Heart left ventricle (tissue), 16 donors: ENCODE measurements around the gene TUBB3. TPM values are rescaled to one million over a fixed set of nuclear protein-coding genes. Genes with fewer than 3 reads are reported as not detected.
A peak's percentile ranks its signal among the peaks of the same experiment; 100 is the strongest.

Experiments
- ATAC-seq, 4 donors: fragments of 200-7000 bp; cut with Tn5 transposase; one replicate each; pipeline ENCODE4 v1.9.1; 2020 to 2022; ENCODE audit warnings: moderate library complexity in 4 of 4, mild to moderate bottlenecking in 3 of 4, moderate number of reproducible peaks in 1 of 4
- DNase-seq, 5 donors: peaks; one replicate each; pipeline ENCODE4 v3.0.0-alpha.2; 2020
- H3K27ac ChIP-seq, 12 donors: fragments of 200-600 bp; sonication (generic) in 4 of 12; one replicate each; pipeline versions ENCODE4 v1.5.0 to v1.8.0; 2016 to 2022; ENCODE audit warnings: mild to moderate bottlenecking in 2 of 12
- H3K27me3 ChIP-seq, 9 donors: fragments of 200-600 bp; sonication (generic) in 2 of 9; one replicate each; pipeline versions ENCODE4 v1.5.1 to v1.8.0; 2016 to 2022; ENCODE audit warnings: mild to moderate bottlenecking in 3 of 9
- H3K36me3 ChIP-seq, 9 donors: fragments of 200-600 bp; sonication (generic) in 2 of 9; one replicate each; pipeline versions ENCODE4 v1.5.0 to v1.8.0; 2018 to 2022; ENCODE audit warnings: mild to moderate bottlenecking in 2 of 9
- H3K4me1 ChIP-seq, 12 donors: fragments of 200-600 bp; sonication (generic) in 4 of 12; one replicate each; pipeline versions ENCODE4 v1.5.0 to v1.8.0; 2016 to 2022; ENCODE audit warnings: mild to moderate bottlenecking in 3 of 12
- H3K4me3 ChIP-seq, 12 donors: fragments of 200-600 bp; sonication (generic) in 4 of 12; one replicate each; pipeline versions ENCODE4 v1.5.0 to v1.8.0; 2017 to 2022; ENCODE audit warnings: mild to moderate bottlenecking in 9 of 12, moderate library complexity in 4 of 12
- H3K9me3 ChIP-seq, 12 donors: fragments of 200-600 bp; sonication (generic) in 4 of 12; one replicate each; pipeline versions ENCODE4 v1.5.0 to v1.8.0; 2016 to 2022; ENCODE audit warnings: mild to moderate bottlenecking in 1 of 12
- POLR2A ChIP-seq, 2 donors: fragments of 450-650 bp; IDR thresholded peaks; one replicate each; pipeline ENCODE4 v1.6.1; 2017; ENCODE audit warnings: antibody characterized with exemption in 2 of 2, mild to moderate bottlenecking in 2 of 2, moderate library complexity in 2 of 2
- WGBS, 4 donors: extraction: QIAGEN DNeasy Blood & Tissue Kit in 2 of 4; methylation state at CpG; one replicate each; pipeline versions ENCODE4 v1.1.5 to v1.1.7; 2013 to 2018; 5-methylcytosine and 5-hydroxymethylcytosine counted together
- intact Hi-C, 10 donors: fragments of 100-400 bp; cut with DNase I; formaldehyde crosslinking; loops; one replicate each; pipeline versions ENCODE4 v1.11.1 to v1.14.2; 2022
- polyA plus RNA-seq, 2 donors: library from polyadenylated mRNA; stranded (reverse); fragments of 200-250 nt; gene quantifications; one replicate each; pipeline ENCODE4 v1.2.3, GENCODE V29; 2013
- total RNA-seq, 9 donors: library from RNA; depleted of rRNA in 2 of 9; stranded (reverse); fragments of >200 nt in 2 of 9; fragmentation: NEBNext Ultra II Directional in 3 of 9; extraction: Animal tissue kit (Norgen Biotek cat#: 25700) in 3 of 9; gene quantifications; one replicate each; pipeline versions ENCODE4 v1.1.0 to v1.2.4, GENCODE V29; 2016 to 2023
- TF ChIP-seq, protein P1 (sequence below), 12 donors: fragments of 200-600 bp; sonication (generic) in 4 of 12; IDR thresholded peaks; one replicate each; pipeline versions ENCODE4 v1.5.0 to v1.8.0; 2018 to 2022; ENCODE audit warnings: antibody characterized with exemption in 12 of 12, mild to moderate bottlenecking in 5 of 12
- donor health status: ischemic (EF 13 %, LVEDD 7.1; RV severe dilation, severe dysfunction).
- donor health status: healthy with polysubstance abuse.
- donor health status: DM: no; HTN: yes; CAD: no.
- donor health status: DM: no; HTN: no; CAD: no.
- donor health status: ischemic (EF 25% LVEDD 6.9; RV normal size, moderate dysfunction).
- donor health status: ischemic (EF 25% LVEDD 5.7; RV mildly dilated, moderate dysfunction).
- donor health status: healthy.
- donor health status: DM: yes; HTN: yes; CAD: no.
- donor health status: ischemic (EF 35%, LVEDD 5.7; RV mildly dilated, moderate dysfunction).
- donor health status: nonischemic (EF 11% LVEDD 7.7; RV severe dilation, severe dysfunction).
- donor health status: DM: yes; HTN: yes; CAD: no.
- donor health status: PGD.
- donor health status: ischemic (EF 29% LVEDD 5.4; RV normal size, mild dysfunction).
- donor health status: nonischemic (EF 23%, LVEDD 6.1; RV moderate dilation, normal function).

Gene TUBB3
- total and polyA plus RNA-seq, 11 donors, result 0.19 to 18.1 (median 4.1) TPM

DNA sequence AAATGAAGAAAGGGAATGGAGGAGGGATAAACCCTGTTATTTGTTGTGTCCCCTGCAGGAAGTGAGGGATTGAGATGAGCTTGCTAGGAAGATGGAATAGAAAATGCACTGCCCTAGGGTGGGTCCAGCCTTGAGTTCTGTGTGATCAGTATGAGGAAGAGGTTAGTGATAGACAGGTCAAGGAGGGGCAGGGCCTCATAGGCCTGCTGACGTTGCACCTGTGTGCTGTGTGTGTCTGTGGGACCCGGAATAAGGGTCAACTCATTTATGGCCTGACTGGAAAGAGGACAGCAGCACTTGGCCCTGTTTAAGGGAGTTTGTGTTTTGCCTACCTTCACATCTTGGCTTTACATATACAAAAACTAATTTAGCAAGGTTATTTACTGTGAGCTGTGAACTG is 51.7 kb downstream of the TUBB3 start:
- intact Hi-C loops, result loop anchor here in 2 of 10 donors (5.0 to 10.0 kb wide), 2 partner anchors 47 to 100 kb away; partner anchors contain the start of gene TCF25 (in 1 of the 2)
- TF ChIP-seq, protein P1, sequence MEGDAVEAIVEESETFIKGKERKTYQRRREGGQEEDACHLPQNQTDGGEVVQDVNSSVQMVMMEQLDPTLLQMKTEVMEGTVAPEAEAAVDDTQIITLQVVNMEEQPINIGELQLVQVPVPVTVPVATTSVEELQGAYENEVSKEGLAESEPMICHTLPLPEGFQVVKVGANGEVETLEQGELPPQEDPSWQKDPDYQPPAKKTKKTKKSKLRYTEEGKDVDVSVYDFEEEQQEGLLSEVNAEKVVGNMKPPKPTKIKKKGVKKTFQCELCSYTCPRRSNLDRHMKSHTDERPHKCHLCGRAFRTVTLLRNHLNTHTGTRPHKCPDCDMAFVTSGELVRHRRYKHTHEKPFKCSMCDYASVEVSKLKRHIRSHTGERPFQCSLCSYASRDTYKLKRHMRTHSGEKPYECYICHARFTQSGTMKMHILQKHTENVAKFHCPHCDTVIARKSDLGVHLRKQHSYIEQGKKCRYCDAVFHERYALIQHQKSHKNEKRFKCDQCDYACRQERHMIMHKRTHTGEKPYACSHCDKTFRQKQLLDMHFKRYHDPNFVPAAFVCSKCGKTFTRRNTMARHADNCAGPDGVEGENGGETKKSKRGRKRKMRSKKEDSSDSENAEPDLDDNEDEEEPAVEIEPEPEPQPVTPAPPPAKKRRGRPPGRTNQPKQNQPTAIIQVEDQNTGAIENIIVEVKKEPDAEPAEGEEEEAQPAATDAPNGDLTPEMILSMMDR (IDR thresholded peaks at IDR 0.05), result no peak
- TF ChIP-seq POLR2A (IDR thresholded peaks at IDR 0.05), result no peak
- Histone ChIP-seq H3K4me3 (no peak overlapping the region), H3K9me3 (peaks cover 0 to 6% (median 0%) of the 10 kb centered on the region in 12 donors), H3K27ac (no peak overlapping the region), H3K36me3 (peaks cover 0 to 26% (median 22%) of the 10 kb centered on the region in 9 donors), H3K4me1 (peaks cover 0 to 41% (median 27%) of the 10 kb centered on the region in 12 donors), H3K27me3 (no peaks in the 10 kb centered on the region)
- ATAC-seq, result no peak
- WGBS, 4 donors, result 77 to 92% (median 85%) methylated on average over 2 of the region's 2 CpGs
- DNase-seq, result no peak

DNA sequence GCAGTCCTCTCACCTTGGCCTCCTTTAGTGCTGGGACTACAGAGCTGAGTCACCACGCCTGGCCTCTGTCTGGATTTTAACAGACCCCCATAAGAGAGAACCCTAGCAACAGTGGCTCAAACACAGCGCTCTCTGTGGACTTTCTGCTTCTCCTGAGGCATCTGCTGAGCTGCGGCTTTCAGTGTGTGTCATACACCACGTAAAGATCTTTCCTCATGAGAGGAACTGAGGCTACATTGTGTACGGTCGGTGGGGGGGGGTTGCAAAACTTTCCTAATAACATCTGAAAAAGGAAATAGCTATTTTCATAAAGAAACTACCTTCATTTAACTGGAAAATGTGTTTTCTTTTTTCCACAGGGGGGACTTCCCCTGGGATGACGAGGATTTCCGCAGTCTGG is 58.3 kb downstream of the TUBB3 start:
- peaks cover 0 to 89% (median 87%) of the 10 kb centered on the region in 9 donors for H3K36me3 ChIP-seq
- intact Hi-C loops, result no loop called here
- DNase-seq (no peak), ATAC-seq (no peak)
- H3K27ac ChIP-seq, result no peak overlapping the region
- WGBS, 4 donors, result 90 to 97% (median 95%) methylated on average over 8 of the region's 8 CpGs
- no peaks in the 10 kb centered on the region for H3K9me3 ChIP-seq
- no peaks in the 10 kb centered on the region for H3K27me3 ChIP-seq
- no peaks in the 10 kb centered on the region for H3K4me1 ChIP-seq
- TF ChIP-seq, protein P1 (IDR thresholded peaks at IDR 0.05), result no peak
- no peak for TF ChIP-seq POLR2A (IDR thresholded peaks at IDR 0.05)
- no peak overlapping the region for H3K4me3 ChIP-seq

DNA sequence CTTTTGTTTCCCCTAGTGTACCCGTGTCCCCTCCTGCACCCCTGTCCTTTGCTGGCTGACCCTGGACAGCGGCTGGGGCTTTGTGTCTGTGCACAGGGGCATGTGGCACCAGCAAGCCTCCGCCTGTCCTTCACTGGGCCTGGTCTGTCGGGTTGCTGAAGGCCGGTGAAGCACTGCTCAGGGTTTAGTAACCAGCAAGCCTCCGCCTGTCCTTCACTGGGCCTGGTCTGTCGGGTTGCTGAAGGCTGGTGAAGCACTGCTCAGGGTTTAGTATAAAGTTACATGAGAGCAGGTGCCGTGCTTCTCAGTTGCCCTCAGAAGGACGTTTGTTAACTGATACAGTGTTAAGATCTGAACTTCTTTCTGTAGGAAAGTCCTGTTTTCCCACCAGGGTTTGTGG is 59.2 kb downstream of the TUBB3 start:
- WGBS, 4 donors, result 88 to 95% (median 93%) methylated on average over 7 to 9 of the region's 9 CpGs
- H3K27ac ChIP-seq, result no peak overlapping the region
- no peaks in the 10 kb centered on the region for H3K27me3 ChIP-seq
- H3K36me3 ChIP-seq, result peaks cover 0 to 96% (median 93%) of the 10 kb centered on the region in 9 donors
- H3K9me3 ChIP-seq, result no peaks in the 10 kb centered on the region
- H3K4me1 ChIP-seq, result no peaks in the 10 kb centered on the region
- no peak for DNase-seq
- intact Hi-C loops, result no loop called here
- ATAC-seq, result peak in 2 of 4 donors; percentile 10 to 22
- H3K4me3 ChIP-seq, result no peak overlapping the region
- TF ChIP-seq, protein P1 (IDR thresholded peaks at IDR 0.05), result no peak
- no peak for TF ChIP-seq POLR2A (IDR thresholded peaks at IDR 0.05)

DNA sequence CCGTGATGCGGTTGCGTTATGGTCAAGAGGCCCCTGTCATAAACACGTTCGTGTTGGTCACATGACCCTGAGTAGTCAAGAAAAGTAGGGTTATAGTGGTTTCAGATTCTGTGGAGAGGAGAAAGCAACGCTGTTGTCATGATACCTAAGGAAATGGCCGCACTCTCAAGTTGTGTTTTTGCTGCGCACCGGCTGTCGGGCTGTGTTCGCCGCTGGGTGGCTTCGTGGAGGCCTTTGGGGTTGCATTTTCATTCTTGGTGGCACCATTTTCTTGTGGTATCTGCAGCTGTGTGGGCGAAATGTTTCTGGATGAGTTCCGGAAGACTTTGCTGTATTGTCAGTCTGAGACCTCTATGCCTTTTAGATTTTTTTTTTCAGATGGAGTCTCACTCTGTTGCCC is 60.4 kb downstream of the TUBB3 start:
- H3K4me1 ChIP-seq, result no peaks in the 10 kb centered on the region
- no peaks in the 10 kb centered on the region for H3K27me3 ChIP-seq
- 87 to 96% (median 90%) methylated on average over 15 of the region's 15 CpGs for whole genome bisulfite sequencing, 4 donors
- TF ChIP-seq POLR2A (IDR thresholded peaks at IDR 0.05), result no peak
- TF ChIP-seq, protein P1 (IDR thresholded peaks at IDR 0.05), result no peak
- no peak for DNase-seq
- no peak overlapping the region for H3K4me3 ChIP-seq
- intact Hi-C loops, result no loop called here
- no peaks in the 10 kb centered on the region for H3K9me3 ChIP-seq
- ATAC-seq, result no peak
- H3K27ac ChIP-seq, result no peak overlapping the region
- peaks cover 0 to 95% (median 91%) of the 10 kb centered on the region in 9 donors for H3K36me3 ChIP-seq
